IPS DF 19.7 (cell line): ENCODE measurements around the gene ABR.
"Not testable (repeated sequence)": the region's sequence is repeated elsewhere in the genome, so short reads cannot be mapped to it uniquely, and the experiment has no call there.

ENCODE experiments used
- DNase-seq: peaks from one replicate; pipeline ENCODE4 v3.0.0-alpha.2; 2013; ENCODE audit warnings: low read depth, low spot score

The ABR gene

DNA sequence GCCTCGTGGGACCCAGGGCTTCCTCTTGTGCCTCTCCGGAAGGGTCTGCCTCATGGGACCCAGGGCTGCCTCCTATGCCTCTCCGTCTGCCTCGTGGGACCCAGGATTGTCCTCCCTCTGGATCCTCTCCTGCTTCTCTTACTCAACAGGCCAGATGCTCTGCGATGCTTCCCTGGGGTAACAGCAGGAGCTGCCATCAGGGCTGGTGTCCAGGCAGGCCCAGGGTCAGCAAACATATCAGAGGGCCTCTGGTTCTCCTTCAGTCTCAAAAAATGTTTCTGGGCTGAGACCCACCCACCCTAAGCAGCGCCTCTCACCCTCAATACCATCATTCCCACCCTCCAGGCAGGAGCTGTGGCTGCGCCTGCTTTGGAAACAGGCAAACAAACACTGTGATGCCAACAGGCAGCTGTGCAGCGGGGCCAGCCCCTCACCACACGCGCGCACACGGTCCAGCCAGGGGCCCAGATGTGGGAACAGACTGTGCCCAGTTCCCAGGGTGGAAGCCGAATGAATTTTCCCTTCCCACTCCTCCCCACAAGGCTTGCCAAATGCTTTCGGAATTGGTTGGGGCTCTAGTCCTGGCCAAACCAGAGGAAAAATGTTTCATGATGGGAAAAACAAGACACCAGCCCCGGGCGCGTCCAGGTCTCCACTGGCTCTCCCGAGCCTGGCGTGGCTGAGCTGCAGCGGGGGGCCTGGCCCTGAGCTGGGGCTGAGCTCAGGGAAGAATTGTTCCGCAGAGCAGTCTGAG, 171.6 kb downstream of the ABR start:
- DNase-seq: no peak

DNA sequence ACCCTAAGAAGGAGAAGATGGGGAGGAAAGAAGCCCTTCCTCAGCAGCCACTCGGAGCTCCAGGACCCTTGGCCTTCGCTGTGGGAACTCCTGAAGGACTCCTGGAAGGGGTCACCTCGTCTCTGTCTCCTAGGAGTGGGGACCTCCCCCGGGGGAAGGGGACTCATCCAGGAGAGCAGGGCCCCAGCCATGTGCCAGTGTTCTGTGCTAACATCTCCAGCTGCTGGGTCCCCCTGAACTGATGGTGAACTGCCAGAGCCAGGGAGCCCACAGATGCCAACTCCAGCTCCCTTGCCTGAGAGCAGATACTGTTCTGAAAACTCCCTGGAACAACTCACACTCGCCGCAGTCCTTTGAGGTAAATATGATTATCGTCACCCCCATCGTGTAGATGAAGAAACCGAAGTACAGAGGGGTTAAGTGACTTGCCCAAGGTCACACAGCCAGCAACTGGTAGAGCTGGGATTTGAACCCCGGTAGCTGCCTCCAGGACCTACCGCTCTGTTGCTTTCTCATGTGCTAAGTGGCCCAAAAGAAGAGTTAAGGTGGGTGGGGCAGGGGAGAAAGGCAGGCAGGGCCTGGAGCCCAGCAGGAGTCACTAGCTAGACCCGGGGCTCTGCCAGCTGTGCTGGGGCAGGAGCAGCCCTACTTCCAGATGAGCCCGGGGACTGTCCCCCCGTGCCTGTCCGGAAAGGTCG, 172.3 kb downstream of the ABR start:
- DNase-seq: no peak

DNA sequence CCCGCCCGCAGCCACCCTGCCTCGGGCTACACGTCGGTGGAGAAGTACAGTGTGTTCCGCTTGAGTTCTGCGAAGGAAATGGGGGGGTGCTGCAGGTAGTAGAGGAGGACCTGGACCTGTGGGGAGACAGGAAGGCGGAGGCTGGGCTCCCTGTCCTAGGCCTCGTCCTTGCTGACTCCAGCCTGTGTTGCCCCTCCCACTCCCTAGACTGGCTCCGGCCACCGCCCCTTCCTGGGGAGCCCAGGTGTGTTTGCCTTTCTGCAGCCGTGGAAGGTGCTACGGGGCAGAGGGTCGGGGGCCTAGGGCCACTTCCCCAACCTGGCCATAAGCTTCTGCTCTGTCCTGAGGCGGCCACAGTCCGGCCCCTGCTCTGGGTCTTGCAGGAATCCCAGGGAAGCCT, 173.7 kb downstream of the ABR start:
- no peak for DNase-seq

DNA sequence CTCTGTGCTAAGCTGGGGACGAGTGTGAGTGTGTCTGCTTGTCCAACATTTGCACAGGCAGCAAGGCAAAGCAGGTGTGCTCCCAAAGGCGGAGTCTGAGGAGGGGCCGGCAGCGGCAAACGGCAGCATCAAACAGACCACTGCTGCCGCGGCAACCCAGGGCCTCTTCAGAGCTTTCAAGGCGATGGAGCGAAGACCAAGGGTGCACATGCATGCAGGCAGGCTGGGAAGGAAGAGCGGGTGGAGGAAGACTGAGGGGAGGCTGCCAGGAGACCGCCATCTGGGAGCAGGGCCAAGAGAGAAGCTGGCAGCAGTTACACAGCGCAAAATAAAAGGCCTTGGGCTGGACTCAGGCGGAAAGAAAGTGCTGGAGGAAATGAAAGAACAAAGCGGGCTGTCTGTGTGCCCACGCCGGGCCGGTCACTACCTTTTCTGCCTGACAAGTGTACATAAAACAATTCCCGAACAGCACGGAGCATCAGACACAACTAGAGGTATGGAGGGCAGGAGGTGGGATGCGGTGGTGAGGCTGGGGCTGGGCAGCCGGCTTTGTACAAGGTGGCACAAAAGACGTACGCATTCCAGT, 174.3 kb downstream of the ABR start:
- DNase-seq: no peak

DNA sequence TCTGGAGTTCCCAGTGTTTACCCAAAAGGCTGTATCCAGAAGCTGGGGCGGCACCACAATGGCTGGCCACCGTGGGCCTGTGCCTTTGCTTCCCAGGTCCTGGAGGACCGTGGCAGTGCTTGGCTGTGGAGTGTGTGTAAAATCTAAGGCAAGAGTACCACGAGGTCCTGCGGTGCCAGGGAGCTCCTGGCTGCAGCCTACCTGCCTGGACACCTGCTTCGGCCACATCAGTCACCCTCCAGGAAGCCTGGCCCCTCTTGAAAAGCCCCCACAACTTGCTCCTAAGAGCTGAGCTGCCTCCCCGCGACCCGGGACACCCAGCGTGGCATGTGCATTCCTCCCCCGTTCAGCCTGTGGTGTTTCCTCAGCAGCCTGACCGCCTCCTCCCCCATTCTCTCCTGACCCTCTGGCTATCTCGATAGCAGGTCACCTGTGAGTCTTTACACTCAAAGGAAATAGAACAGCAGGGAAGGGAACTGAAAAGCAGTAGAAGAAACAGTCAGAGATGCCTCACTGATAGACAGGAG, 174.9 kb downstream of the ABR start:
- DNase-seq: no peak

DNA sequence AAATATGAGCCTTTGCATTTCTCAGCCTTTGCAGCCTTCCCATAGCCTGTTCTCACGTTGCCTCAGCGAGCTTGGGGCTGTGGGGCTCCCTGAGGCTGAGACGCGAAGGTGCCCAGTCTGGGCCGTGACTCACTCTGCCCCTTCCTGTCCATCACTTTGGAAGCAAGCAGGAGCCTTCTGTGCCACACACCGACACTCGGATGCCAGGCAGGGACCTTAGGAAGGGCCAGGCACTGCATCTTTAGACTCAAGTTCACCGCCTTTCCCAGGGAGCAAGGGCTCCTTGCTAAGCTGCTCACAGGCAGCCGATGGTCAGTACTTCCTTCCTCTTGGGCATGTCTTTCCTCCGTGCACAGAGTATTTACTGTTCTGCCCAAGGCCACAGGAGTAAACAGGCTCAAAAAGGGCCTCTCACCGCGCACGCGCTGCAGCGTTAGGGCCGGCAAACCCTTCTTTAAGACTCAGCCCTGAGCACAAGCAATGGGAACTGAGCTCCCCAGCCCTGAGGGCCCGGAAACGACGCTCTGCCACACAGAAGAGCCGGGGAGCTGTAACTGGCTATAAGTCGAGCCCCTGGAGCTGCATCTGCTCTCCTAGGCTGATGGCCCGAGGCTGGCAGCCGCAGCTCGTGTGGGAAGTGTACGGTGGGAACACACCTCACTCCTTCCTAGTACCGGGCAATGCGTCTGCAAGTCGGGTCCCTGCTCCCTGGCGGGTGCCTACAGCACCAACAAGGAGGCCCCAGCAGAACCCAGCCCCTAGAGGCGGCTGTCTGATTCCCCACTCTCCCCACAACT, 175.6 kb downstream of the ABR start:
- no peak for DNase-seq

DNA sequence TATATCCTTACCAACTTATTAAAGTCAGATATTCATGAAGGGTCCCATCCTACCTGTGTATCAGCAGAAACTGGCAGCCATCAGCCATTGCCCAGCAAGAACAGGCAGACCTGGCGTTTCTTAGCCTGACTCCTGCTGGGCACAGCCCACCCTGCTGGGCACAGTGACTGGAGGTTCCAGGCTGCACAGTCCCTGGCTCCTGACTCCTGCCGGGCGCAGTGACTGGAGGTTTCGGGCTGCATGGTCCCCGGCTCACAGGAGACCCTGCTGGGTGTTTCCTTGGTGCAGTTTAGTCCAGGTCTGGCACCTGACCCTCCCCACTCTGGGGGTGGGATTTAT, 176.2 kb downstream of the ABR start:
- DNase-seq: no peak

DNA sequence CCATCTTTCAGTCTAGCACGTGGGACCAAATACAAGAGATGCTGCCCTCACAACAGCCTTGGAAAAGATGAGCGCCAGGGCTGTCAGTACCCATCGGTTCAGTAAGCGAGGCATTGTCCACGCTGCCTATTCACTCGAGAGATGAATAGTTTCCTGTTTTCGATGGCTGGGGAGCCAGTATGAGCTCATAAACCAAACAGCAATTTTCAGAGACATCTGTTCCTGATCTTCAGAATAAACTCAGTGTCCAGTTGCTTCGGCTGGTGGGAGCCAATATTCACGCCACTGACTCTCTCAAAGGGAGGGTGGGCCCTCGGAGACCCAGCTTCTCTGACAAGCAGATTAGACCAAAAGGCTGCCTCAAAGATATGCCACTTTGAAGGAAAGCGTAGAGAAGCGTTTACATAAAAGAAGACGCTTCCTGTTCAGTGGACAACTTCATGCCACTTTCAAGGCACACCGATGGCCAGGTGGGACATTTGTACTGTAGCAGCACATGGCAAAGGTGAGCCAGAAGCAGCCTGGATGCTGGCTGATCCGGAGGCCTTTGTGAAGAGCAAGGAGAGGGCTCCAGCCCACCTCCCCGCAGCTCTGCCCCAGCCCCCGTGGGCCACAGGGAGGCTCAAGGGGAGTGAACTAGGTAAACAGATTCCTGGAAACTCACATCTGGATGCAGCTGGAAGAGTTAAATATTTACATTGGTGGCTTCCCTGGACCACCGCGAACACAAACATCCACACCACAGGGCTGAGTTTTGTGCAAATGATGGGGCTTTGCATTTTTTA, 176.8 kb downstream of the ABR start:
- DNase-seq: no peak

DNA sequence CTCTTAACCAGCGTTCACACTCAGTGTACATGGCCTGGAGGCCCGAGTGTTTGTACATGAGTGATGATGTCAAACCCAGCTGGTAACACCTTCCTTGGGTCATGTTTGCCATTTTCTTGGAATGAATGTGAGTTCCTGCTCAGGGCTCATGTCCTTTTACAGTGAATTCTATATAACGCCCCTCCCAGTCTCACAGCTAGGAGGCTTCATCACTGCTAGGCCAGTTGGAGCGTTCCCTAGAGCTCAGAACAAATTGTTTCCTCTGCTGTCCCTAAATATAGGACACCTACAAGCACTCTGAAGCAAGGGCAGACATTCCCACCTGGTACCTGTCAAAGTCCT, 177.4 kb downstream of the ABR start:
- DNase-seq: no peak

DNA sequence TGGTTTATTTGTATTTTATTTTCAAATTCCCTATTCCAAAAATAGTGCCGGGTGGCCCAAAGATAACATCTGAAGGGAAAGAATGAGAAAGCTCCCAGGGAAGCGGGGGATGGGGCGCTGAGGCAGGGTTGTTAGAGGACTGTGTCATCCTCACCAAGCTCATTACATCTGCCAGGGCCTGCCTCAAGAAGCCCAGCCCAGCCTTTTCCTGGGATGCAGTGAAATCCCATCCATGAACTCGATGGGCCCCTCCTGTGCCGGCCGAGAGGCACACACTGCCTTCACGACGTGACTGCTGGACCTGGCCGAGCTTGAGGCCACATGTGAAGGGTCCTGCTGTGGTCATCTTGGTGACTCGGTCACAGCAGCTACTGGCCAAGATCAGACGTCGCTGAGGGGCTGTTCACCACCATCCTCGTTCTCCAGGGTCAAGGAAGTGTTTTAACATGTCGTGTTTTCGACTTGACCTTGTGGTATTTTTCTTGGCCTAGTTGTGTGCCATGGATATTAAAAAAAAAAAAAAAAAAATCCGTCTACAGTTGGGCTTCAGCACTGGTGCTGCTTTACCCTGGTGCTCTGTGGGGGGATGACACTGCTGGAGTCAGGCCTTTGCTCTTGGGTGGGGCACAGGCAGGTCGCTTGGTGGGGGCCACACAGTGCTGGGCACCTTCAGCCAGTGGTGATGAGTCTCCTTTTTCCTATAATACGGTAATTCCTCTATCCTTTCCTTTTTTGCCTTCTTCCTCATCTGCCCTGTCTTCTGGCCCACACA, 178.0 kb downstream of the ABR start:
- no peak for DNase-seq

DNA sequence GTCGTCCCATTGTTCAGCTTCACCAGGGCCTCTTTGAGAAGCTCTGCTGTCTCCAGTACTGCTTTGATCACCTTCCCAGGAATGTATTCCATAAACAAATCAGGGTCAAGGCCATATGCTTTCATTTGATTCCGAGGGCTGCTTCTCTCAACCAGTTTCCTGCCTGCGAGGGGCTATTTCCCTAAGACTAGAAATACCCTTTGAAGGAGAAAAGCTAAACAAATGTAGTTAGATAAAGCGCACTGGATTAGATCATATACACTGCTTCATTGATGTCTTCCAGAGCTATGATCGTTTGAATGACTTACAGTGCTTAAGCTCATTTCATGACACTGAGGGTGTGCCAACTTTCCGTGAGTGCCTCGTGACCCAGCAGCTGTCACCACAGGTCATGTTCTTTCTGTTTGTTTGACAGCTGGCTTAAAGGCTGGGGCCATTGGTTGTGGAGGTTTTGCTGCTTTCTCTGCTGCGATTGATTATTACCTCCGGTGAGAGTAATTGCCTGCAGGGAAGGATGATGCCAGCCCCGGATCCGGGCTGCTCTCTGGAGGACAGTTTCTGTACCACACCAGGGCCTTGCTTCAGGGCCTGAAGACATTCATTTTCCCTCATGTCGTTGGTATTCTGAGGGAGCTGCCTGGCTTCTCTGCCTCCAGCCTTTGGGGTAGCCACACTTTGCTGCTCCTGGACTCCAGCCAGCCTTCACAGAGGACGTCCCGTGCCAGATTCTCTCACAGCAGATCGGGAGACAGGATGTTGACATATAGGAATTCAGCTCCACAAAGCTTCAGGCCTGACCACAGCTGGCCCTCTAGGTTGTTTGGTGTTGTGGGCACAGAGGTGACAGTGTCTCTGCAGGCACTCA, 179.0 kb downstream of the ABR start:
- DNase-seq: no peak

DNA sequence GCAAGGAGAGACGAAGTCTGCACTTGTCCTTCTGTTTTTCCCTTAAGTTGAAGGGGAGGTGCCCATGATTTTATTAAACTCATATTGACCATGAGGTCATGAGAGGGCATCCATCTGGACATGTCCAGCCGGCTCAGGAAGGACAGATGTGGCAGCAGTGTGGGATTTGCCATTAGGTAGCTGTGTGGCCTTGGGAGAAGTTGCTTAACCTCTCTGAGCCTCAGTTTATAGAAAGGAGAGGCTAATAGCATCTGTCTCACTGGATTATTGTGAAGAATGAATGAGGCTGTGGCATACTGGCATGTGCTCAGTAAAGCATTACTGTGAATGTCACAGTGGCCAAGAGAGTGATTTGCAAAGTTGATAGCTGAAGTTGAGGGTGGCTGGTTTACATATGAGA, 181.7 kb downstream of the ABR start:
- DNase-seq: no peak

DNA sequence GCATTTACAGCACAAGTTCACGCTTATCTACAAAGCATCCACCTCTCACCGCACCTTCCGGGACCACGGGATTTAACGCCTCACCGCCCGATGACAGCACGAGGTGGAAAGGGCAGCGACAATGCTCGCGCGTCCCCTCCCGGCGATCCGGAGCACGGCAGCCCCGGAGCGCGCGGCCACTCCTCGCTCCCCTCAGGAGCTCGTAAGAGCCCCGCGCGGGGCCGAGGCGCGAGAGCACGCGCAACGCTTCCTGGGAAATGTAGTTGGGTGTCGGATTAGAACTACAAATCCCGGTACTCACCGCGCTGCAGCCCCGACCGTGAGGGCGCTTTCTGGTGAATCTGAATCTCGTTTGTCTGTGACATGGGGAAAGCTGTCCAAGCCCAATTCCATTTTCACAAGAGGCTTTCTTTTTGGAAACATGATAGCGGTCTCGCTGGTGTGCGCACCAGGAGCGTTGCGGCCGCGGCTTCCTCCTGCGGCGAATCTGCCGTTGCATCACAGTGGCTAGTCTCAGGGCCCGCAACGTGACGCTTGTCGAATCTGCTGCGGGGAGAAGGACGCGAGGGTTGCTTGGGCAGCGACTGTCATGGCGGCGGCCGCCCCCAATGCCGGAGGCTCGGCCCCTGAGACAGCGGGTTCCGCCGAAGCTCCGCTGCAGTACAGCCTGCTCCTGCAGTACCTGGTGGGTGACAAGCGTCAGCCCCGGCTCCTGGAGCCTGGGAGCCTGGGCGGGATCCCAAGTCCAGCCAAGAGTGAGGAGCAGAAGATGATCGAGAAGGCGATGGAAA, 183.0 kb downstream of the ABR start, which contains the start of gene TIMM22:
TIMM22 (plus strand) TSS at position 576 of the 791 bp plus-strand sequence; CDS start at position 590, 14 bp downstream.
- peak; percentile 87 for DNase-seq

DNA sequence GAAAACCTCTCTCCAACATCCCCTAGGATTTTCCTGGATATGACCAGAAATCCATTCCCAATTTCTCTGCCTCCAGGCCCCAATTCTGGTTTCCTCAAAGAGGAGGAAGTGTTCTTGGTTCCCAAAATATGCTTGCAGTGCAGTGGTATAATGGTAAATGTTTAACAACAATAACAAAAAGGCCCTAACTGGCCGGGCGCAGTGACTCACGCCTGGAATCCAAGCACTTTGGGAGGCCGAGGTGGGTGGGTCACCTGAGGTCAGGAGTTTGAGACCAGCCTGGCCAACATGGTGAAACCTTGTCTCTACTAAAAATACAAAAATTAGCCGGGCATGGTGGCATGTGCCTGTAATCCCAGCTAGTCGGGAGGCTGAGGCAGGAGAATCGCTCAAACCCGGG, 184.5 kb downstream of the ABR start:
- DNase-seq: not testable (repeated sequence)

DNA sequence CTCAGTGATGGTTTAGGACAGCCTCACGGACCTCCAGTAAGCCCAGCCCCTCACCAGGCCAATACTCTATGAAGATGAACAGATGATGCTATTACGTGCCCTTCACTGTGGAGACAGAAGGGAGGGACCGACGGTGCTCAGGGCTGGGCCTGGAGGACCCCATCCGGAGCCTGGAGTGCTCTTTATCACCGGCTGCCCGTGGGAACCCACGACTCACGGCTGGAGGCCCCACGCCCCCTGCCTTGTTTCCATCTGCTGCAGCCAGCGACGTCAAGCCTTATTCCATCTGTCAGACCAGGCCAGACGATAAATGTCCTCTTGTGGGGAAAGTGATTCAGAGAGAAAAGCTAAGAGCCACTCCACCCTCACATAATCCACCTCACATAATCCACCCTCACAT, 186.8 kb downstream of the ABR start:
- DNase-seq: no peak

DNA sequence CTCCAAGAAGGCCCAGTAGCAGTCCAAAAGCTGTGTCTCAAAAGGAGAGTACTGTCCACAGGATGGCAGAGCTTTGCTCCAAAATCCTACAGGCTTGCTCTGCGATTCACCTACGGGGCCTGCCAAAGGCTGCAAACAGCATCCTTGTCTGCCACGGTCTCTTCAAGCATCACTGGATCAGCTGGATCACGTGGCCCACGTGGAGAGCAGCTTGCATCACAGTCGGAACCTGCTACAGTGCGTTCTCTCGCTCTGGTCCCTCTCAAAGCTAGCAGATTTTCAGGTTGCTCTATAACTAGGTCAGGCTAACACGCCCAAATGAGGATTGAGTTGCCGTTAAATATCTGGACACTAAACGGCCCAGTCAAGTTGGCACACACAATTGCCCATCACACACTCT, 191.2 kb downstream of the ABR start:
- no peak for DNase-seq

DNA sequence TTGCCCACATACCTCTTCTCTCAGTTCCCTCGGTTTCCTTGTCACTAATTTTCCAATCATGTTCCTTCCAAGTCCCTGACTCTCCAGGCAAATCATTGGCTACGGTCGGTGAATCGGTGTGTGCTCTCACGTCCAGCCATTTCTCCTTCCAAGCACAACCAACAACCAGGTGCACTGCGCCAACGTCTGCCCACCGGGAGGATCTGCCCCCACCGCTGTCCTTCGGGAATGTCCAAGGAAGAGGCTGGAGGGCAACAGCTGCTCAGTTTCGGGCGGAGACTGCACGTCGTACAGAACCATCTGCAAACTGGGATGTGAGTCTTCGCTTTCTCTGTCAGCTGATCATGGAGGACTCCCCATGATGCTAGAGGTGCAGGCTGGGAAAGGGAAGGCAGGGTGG, 191.8 kb downstream of the ABR start:
- no peak for DNase-seq

DNA sequence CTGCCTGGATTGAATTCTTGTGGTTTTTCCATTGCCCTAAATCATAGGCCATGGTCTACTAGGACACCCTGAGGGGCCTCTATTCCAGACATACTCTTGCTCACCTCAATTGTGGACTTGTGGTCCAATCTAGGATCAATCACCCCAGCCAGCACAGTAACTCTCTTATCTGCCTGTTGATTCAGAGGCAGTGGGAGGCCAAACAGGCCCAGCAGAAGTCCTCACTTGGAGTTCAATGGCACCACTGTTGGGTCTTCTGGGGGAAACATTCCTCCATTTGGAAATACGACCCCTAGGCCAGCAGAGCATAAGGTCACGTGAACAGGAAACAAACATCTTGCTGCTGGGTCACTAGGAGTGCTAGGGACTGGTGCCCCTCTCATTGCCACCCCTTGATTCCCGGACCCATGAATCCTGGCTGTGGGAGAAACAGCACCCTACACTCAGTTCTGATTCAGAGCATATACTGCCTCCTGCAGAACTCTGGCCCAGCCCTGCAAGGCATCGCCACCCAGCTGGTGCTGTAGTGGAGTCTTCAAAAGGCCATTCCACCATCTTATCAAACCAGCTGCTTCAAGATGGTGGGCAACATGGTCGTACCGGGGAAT, 193.4 kb downstream of the ABR start:
- DNase-seq: no peak
